CD4-positive, alpha-beta T cell (primary cell): Measurements from ENCODE around the gene LBX2. TPM values are rescaled to one million over a fixed set of nuclear protein-coding genes. Genes with fewer than 3 reads are reported as not detected.

Source experiments
- ATAC-seq: fragments of 200-7000 bp; cut with Tn5 transposase; one replicate; pipeline ENCODE4 v1.10.0; 2022; ENCODE audit warnings: mild to moderate bottlenecking; ENCODE audit not compliant: poor library complexity
- CTCF ChIA-PET: fragments of 350-600 bp; sonication (Branson Sonifier 250); formaldehyde crosslinking; loops from one replicate; lab custom pipeline; 2021; ENCODE audit warnings: antibody characterized with exemption, inconsistent platforms; lab: Charles Lee
- POLR2A ChIA-PET: fragments of 350-600 bp; sonication (Branson Sonifier 250); formaldehyde crosslinking; loops from one replicate; lab custom pipeline; 2021; ENCODE audit warnings: antibody characterized with exemption, inconsistent platforms; lab: Charles Lee
- DNase-seq, 14 experiments: peaks; one replicate each; pipeline ENCODE4 v3.0.0-alpha.2; 2013 to 2020; ENCODE audit warnings: mixed read lengths in 2 of 14
- H3K27ac ChIP-seq, 2 donors: one replicate each; pipeline versions ENCODE4 v1.5.1 to v1.7.0; 2013; ENCODE audit warnings: low read length in 2 of 2, low read depth in 1 of 2, mild to moderate bottlenecking in 1 of 2
- H3K27me3 ChIP-seq, 2 experiments: 1 replicate in 1 of 2; 2 replicates in 1 of 2; pipeline versions ENCODE4 v1.6.1 to v1.7.0; 2013; ENCODE audit warnings: low read length in 2 of 2, control low read depth in 1 of 2, mild to moderate bottlenecking in 1 of 2, moderate library complexity in 1 of 2; ENCODE audit not compliant: insufficient read depth in 2 of 2, control insufficient read depth in 1 of 2
- H3K36me3 ChIP-seq: one replicate; pipeline ENCODE4 v1.6.1; 2013; ENCODE audit warnings: low read length, control low read depth; ENCODE audit not compliant: insufficient read depth
- H3K4me1 ChIP-seq: one replicate; pipeline ENCODE4 v1.6.1; 2013; ENCODE audit warnings: low read length, control low read depth; ENCODE audit not compliant: insufficient read depth
- H3K4me3 ChIP-seq: one replicate; pipeline ENCODE4 v1.5.1; 2013; ENCODE audit warnings: mild to moderate bottlenecking, low read length, moderate library complexity
- H3K9me3 ChIP-seq, 2 experiments: 1 replicate in 1 of 2; 2 replicates in 1 of 2; pipeline versions ENCODE4 v1.6.1 to v1.7.0; 2013; ENCODE audit warnings: low read length in 2 of 2, mild to moderate bottlenecking in 2 of 2, control low read depth in 1 of 2, moderate library complexity in 1 of 2; ENCODE audit not compliant: control insufficient read depth in 1 of 2, insufficient read depth in 1 of 2
- H3K27ac Mint-ChIP-seq: one replicate; pipeline ENCODE4 v1.8.0; 2020; ENCODE audit warnings: mixed read lengths
- H3K27me3 Mint-ChIP-seq: one replicate; pipeline ENCODE4 v1.8.0; 2021; ENCODE audit warnings: mixed read lengths
- H3K36me3 Mint-ChIP-seq: one replicate; pipeline ENCODE4 v1.8.0; 2021; ENCODE audit warnings: low read depth, mixed read lengths
- H3K4me1 Mint-ChIP-seq: one replicate; pipeline ENCODE4 v1.8.0; 2021; ENCODE audit warnings: low read depth, mixed read lengths
- H3K4me3 Mint-ChIP-seq: one replicate; pipeline ENCODE4 v1.8.0; 2020; ENCODE audit warnings: mild to moderate bottlenecking, mixed read lengths
- H3K9me3 Mint-ChIP-seq: one replicate; pipeline ENCODE4 v1.8.0; 2020; ENCODE audit warnings: mixed read lengths
- CTCF ChIP-seq: fragments of 200-600 bp; IDR thresholded peaks from one replicate; pipeline ENCODE4 v1.8.0; 2022; ENCODE audit warnings: antibody characterized with exemption, mild to moderate bottlenecking
- intact Hi-C, 2 experiments: fragments of 100-400 bp; cut with DNase I in 1 of 2; cut with micrococcal nuclease in 1 of 2; formaldehyde crosslinking; loops; one replicate each; pipeline versions ENCODE4 v1.15.1 to v1.9.0; 2023 to 2025; cut with DNase I, micrococcal nuclease
- total RNA-seq, 174 experiments: library from RNA in 2 of 174; stranded (reverse) in 2 of 174; gene quantifications; one replicate each; pipeline ENCODE4 v1.2.3 and lab custom pipeline; 2021 to 2026

LBX2 gene
- total RNA-seq, 2 experiments from 2014 or later, result not detected

GRCh38 chr2:74457549-74458131 is 41.8 kb downstream of the LBX2 start:
- CTCF ChIA-PET, result interaction anchor here (0.9 to 6.2 kb wide), 5 partner anchors 14 to 75 kb away, joined by 3 to 61 read pairs (median 5); partner anchors contain the start of genes CCDC142, MRPL53 and TTC31
- Mint-ChIP-seq H3K36me3 (peaks cover 32% of the 10 kb centered on the region), H3K27me3 (no peaks in the 10 kb centered on the region), H3K4me3 (peak overlapping the region; percentile 95), H3K9me3 (no peaks in the 10 kb centered on the region), H3K4me1 (peaks cover 64% of the 10 kb centered on the region), H3K27ac (peak overlapping the region; percentile 98)
- no peaks in the 10 kb centered on the region for H3K27me3 ChIP-seq
- peak overlapping the region; percentile 96 for H3K4me3 ChIP-seq
- ATAC-seq (peak; percentile 59), DNase-seq (peak; percentile 66 to 91 (median 79))
- H3K9me3 ChIP-seq, result no peaks in the 10 kb centered on the region
- peaks cover 49% of the 10 kb centered on the region for H3K4me1 ChIP-seq
- no peak for TF ChIP-seq CTCF
- H3K36me3 ChIP-seq, result peaks cover 18% of the 10 kb centered on the region
- intact Hi-C loops, result loop anchor here (1.0 to 10.0 kb wide), 5 partner anchors 15 to 1223 kb away; partner anchors contain the start of genes CCT7 (in 2 of the 2), PRADC1 (in 2 of the 2), MRPL53 (in 1 of the 2) and TPRKB (in 1 of the 2)
- peak overlapping the region; percentile 100 for H3K27ac ChIP-seq
- POLR2A ChIA-PET, result interaction anchor here (0.9 to 6.5 kb wide), 29 partner anchors 13 to 1224 kb away, joined by 3 to 225 read pairs (median 5); partner anchors contain the start of genes AUP1, C2orf81, CCDC142 and CCT7

GRCh38 chr2:74457129-74457548 is 42.3 kb downstream of the LBX2 start:
- no peaks in the 10 kb centered on the region for H3K27me3 Mint-ChIP-seq
- ChIA-PET POLR2A (interaction anchor here (0.8 to 6.5 kb wide), 17 partner anchors 13 to 1223 kb away, joined by 3 to 225 read pairs (median 6); partner anchors contain the start of genes AUP1, C2orf81, CCDC142 and CCT7), CTCF (interaction anchor here (1.1 to 6.2 kb wide), 4 partner anchors 17 to 66 kb away, joined by 3 to 61 read pairs (median 6); partner anchors contain the start of genes CCDC142 and TTC31)
- intact Hi-C loops, result loop anchor here (2.0 to 10.0 kb wide), 3 partner anchors 52 to 1222 kb away; partner anchors contain the start of genes CCT7 (in 2 of the 2), PRADC1 (in 2 of the 2) and TPRKB (in 1 of the 2)
- Histone ChIP-seq H3K27me3 (no peaks in the 10 kb centered on the region), H3K4me3 (peak overlapping the region; percentile 96), H3K36me3 (peaks cover 13% of the 10 kb centered on the region), H3K27ac (peak overlapping the region; percentile 100), H3K9me3 (no peaks in the 10 kb centered on the region), H3K4me1 (peaks cover 54% of the 10 kb centered on the region)
- ATAC-seq (peak; percentile 9), DNase-seq (no peak)
- H3K9me3 Mint-ChIP-seq, result no peaks in the 10 kb centered on the region
- no peak for TF ChIP-seq CTCF
- H3K36me3 Mint-ChIP-seq, result peaks cover 30% of the 10 kb centered on the region
- peaks cover 69% of the 10 kb centered on the region for H3K4me1 Mint-ChIP-seq
- peak overlapping the region; percentile 95 for H3K4me3 Mint-ChIP-seq
- peak overlapping the region; percentile 98 for H3K27ac Mint-ChIP-seq

GRCh38 chr2:74454654-74455511 is 44.5 kb downstream of the LBX2 start, which contains the start of gene INO80B:
Gene INO80B, plus strand, starts transcription at chr2:74455087. Its CDS starts 30 bp downstream, at chr2:74455117.
- peak within 1 kb of the TSS; percentile 89 for H3K4me3 ChIP-seq
- Mint-ChIP-seq H3K27me3 (no peaks in the 10 kb centered on the region), H3K9me3 (no peaks in the 10 kb centered on the region), H3K36me3 (peaks cover 30% of the 10 kb centered on the region), H3K4me3 (peak within 1 kb of the TSS; percentile 95), H3K4me1 (peaks cover 67% of the 10 kb centered on the region), H3K27ac (peak within 1 kb of the TSS; percentile 98)
- peak; percentile 94 to 99 (median 96) for DNase-seq
- peak within 1 kb of the TSS; percentile 65 to 71 for H3K27ac ChIP-seq
- H3K9me3 ChIP-seq, result no peaks in the 10 kb centered on the region
- peak; percentile 37 for ATAC-seq
- no peak for TF ChIP-seq CTCF
- H3K27me3 ChIP-seq, result no peaks in the 10 kb centered on the region
- no peaks in the 10 kb centered on the region for H3K36me3 ChIP-seq
- H3K4me1 ChIP-seq, result peaks cover 57% of the 10 kb centered on the region
- ChIA-PET CTCF (interaction anchor here (0.6 to 6.2 kb wide), 9 partner anchors 11 to 631 kb away, joined by 3 to 61 read pairs (median 4); partner anchors contain the start of genes C2orf81, CCDC142, MOGS and MRPL53), POLR2A (interaction anchor here (0.6 to 6.5 kb wide), 17 partner anchors 10 to 718 kb away, joined by 3 to 225 read pairs (median 5); partner anchors contain the start of genes AUP1, C2orf81, CCDC142 and DQX1)
- intact Hi-C loops, result loop anchor here (1.0 to 10.0 kb wide), 8 partner anchors 17 to 1220 kb away; partner anchors contain the start of genes C2orf81 (in 2 of the 2), CCDC142 (in 2 of the 2), CCT7 (in 2 of the 2) and PRADC1 (in 2 of the 2)
